ENCODE measurements around the gene C1QTNF12. TPM values are rescaled to one million over a fixed set of nuclear protein-coding genes. Genes with fewer than 3 reads are reported as not detected.

The C1QTNF12 gene
- total RNA-seq, 1 donor from 2014 or later = not detected

DNA sequence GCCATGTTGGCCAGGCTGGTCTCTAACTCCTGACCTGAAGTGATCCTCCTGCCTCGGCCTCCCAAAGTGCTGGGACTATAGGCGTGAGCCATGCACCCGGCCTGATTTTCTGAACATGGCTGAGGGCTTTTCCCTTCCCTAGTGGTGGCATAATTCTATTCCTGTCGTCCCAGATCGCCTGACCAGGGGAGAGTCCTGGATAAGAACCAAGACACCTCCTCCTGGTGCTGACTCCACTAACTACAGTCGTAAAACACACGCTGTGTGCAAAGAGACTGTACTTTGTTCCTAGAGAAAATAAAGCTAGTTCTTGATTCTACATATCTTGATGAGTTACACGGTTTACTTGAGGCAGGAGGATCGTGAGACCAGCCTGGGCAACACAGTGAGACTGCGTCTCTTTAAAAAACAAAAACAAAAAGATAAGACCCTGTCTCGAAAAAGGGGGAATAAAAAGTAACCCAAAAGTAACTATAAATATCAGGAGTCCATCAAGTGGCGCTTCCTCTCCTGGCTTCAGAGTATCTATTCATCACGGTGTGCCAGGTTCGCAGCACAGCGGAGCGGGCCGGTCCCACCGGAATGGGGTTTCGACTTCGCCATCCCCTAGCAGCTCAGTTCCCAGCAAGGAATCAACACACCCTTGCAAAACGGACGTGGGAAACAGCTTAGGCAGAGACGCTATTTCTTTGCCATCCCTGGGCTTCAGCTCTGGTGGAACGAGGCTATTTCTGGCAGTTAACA, 15.7 kb downstream of the C1QTNF12 start:
- Histone ChIP-seq H3K36me3 (peaks cover 22 to 33% of the 10 kb centered on the region in 2 donors), H3K27me3 (no peaks in the 10 kb centered on the region), H3K4me1 (peaks cover 23% of the 10 kb centered on the region in 2 donors), H3K9me3 (no peaks in the 10 kb centered on the region), H3K27ac (peak overlapping the region; percentile 89 to 94), H3K4me3 (peak overlapping the region; percentile 91 to 95)
- no peak for DNase-seq (ENCODE audit: low spot score in 2 of 2)
- intact Hi-C loops (cut with DNase I) = loop anchor here (5.0 kb wide), 2 partner anchors 76 to 229 kb away; partner anchors contain the start of genes ACAP3, HES4 and PUSL1
- TF ChIP-seq, protein P1, sequence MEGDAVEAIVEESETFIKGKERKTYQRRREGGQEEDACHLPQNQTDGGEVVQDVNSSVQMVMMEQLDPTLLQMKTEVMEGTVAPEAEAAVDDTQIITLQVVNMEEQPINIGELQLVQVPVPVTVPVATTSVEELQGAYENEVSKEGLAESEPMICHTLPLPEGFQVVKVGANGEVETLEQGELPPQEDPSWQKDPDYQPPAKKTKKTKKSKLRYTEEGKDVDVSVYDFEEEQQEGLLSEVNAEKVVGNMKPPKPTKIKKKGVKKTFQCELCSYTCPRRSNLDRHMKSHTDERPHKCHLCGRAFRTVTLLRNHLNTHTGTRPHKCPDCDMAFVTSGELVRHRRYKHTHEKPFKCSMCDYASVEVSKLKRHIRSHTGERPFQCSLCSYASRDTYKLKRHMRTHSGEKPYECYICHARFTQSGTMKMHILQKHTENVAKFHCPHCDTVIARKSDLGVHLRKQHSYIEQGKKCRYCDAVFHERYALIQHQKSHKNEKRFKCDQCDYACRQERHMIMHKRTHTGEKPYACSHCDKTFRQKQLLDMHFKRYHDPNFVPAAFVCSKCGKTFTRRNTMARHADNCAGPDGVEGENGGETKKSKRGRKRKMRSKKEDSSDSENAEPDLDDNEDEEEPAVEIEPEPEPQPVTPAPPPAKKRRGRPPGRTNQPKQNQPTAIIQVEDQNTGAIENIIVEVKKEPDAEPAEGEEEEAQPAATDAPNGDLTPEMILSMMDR (IDR thresholded peaks at IDR 0.05) = no peak

- Histone ChIP-seq H3K36me3 (peaks cover 31 to 43% of the 10 kb centered on the region in 2 donors), H3K27me3 (no peaks in the 10 kb centered on the region), H3K4me1 (peaks cover 23% of the 10 kb centered on the region in 2 donors), H3K9me3 (no peaks in the 10 kb centered on the region), H3K4me3 (peak overlapping the region; percentile 91 to 95), H3K27ac (no peak overlapping the region)
- DNase-seq (ENCODE audit: low spot score in 2 of 2) = no peak
- intact Hi-C loops (cut with DNase I) = loop anchor here (5.0 kb wide), 2 partner anchors 78 to 227 kb away; partner anchors contain the start of genes ACAP3, HES4 and PUSL1
- TF ChIP-seq, protein P1 (IDR thresholded peaks at IDR 0.05) = no peak
Measured at GRCh38 chr1:1229770-1230169, 16.8 kb downstream of the C1QTNF12 start.

GRCh38 chr1:1228596-1229321, 17.8 kb downstream of the C1QTNF12 start:
- Histone ChIP-seq H3K36me3 (peaks cover 35 to 53% of the 10 kb centered on the region in 2 donors), H3K9me3 (no peaks in the 10 kb centered on the region), H3K27ac (no peak overlapping the region), H3K4me3 (no peak overlapping the region), H3K4me1 (peaks cover 23% of the 10 kb centered on the region in 2 donors), H3K27me3 (no peaks in the 10 kb centered on the region)
- intact Hi-C loops (cut with DNase I) = no loop called here
- DNase-seq (ENCODE audit: low spot score in 2 of 2) = no peak
- TF ChIP-seq, protein P1 (IDR thresholded peaks at IDR 0.05) = no peak

DNA sequence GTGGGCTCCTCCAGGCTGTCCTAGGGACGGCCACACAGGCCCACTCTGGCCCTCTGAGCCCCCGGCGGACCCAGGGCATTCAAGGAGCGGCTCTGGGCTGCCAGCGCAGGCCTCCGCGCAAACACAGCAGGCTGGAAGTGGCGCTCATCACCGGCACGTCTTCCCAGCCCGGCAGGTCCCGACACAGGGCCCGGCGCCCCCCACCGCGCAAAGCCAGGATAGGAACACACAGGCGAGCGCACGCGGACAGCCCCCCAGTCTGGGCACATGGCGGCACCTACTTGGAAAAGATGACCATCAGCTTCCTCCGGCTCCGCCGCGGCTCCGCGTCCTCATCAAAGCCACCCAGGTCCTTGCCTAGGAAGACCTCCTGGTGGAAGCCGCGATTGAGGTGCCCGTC, 18.3 kb downstream of the C1QTNF12 start:
- no peak overlapping the region for H3K4me3 ChIP-seq
- H3K27ac ChIP-seq = no peak overlapping the region
- no peaks in the 10 kb centered on the region for H3K27me3 ChIP-seq
- no peaks in the 10 kb centered on the region for H3K9me3 ChIP-seq
- DNase-seq (ENCODE audit: low spot score in 2 of 2) = no peak
- TF ChIP-seq, protein P1 (IDR thresholded peaks at IDR 0.05) = no peak
- H3K36me3 ChIP-seq = peaks cover 41 to 58% of the 10 kb centered on the region in 2 donors
- intact Hi-C loops (cut with DNase I) = no loop called here
- peaks cover 22% of the 10 kb centered on the region in 2 donors for H3K4me1 ChIP-seq

- no peak overlapping the region for H3K27ac ChIP-seq
- intact Hi-C loops (cut with DNase I) = no loop called here
- DNase-seq (ENCODE audit: low spot score in 2 of 2) = no peak
- peaks cover 14 to 16% of the 10 kb centered on the region in 2 donors for H3K4me1 ChIP-seq
- H3K4me3 ChIP-seq = no peak overlapping the region
- H3K27me3 ChIP-seq = no peaks in the 10 kb centered on the region
- H3K36me3 ChIP-seq = peaks cover 49 to 66% of the 10 kb centered on the region in 2 donors
- TF ChIP-seq, protein P1 (IDR thresholded peaks at IDR 0.05) = no peak
- no peaks in the 10 kb centered on the region for H3K9me3 ChIP-seq
Measured at GRCh38 chr1:1227386-1227785, 19.1 kb downstream of the C1QTNF12 start.

All from ascending aorta (tissue), 2 donors.